NT2/D1 (cell line): Measurements from ENCODE around the gene OCRL.

ENCODE experiments used
- DNase-seq: peaks from one replicate; pipeline ENCODE4 v3.0.0-alpha.2; 2011; ENCODE audit warnings: low read depth, low spot score
- H3K27me3 ChIP-seq: 2 replicates; pipeline ENCODE4 v1.6.0; 2011; ENCODE audit warnings: mild to moderate bottlenecking; ENCODE audit not compliant: insufficient read length, insufficient read depth
- H3K36me3 ChIP-seq: 2 replicates; pipeline ENCODE4 v1.6.1; 2011; ENCODE audit warnings: mild to moderate bottlenecking, low read length, mixed read lengths; ENCODE audit not compliant: insufficient read depth, insufficient read length
- H3K4me1 ChIP-seq: 2 replicates; pipeline ENCODE4 v1.5.1; 2011; ENCODE audit not compliant: insufficient read depth, insufficient read length
- H3K4me3 ChIP-seq: 2 replicates; pipeline ENCODE4 v1.5.1; 2011; ENCODE audit warnings: low read depth; ENCODE audit not compliant: insufficient read length
- H3K9ac ChIP-seq: 2 replicates; pipeline ENCODE4 v1.6.0; 2011; ENCODE audit warnings: low read depth; ENCODE audit not compliant: insufficient read length
- H3K9me3 ChIP-seq: 2 replicates; pipeline ENCODE4 v1.5.1; 2011; ENCODE audit warnings: mild to moderate bottlenecking, low read length; ENCODE audit not compliant: insufficient read depth
- SUZ12 ChIP-seq: IDR thresholded peaks from 2 replicates; pipeline ENCODE4 v1.6.1; 2011; ENCODE audit not compliant: insufficient read length, insufficient read depth; ENCODE audit errors: extremely low read depth
- YY1 ChIP-seq: IDR thresholded peaks from 2 replicates; pipeline ENCODE4 v1.6.1; 2011; ENCODE audit not compliant: insufficient read length, insufficient read depth
- ZNF274 ChIP-seq: IDR thresholded peaks from 2 replicates; pipeline ENCODE4 v1.6.1; 2011; ENCODE audit warnings: mild to moderate bottlenecking, low read depth, low read length

Gene OCRL

DNA sequence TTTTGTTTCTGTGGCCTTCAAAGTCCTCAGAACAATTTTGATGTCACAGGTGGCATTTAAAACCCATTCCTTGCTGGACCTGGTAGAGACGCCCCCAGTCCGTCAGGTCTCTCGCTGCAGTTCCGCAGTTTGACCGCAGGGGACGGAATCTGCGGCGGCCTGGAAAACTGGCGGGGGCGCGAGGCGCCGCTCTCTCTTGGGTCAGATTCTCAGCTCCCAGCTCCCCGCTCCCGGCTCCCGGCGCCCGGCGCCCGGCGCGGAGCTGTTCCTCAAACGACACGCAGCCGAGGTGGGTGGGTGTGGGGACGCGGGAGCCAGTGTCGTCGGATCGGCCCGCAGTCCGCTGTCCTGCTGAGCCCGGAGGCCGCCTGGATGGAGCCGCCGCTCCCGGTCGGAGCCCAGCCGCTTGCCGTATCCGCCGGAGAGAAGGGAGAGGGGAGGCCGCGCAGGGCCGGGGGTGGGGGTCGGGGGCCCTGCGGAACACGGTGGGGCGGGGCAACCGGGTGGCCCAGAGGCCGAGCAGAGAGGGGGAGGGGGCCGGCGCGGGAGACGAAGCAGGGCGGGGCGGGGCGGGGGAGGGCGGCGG, at the start of gene OCRL:
TSS of gene OCRL (plus strand) at position 192 of the 586 bp plus-strand sequence. CDS start at position 373, 181 bp downstream.
- Histone ChIP-seq H3K9ac (peak within 1 kb of the TSS; percentile 61), H3K9me3 (no peaks in the 10 kb centered on the region), H3K27me3 (no peaks in the 10 kb centered on the region), H3K4me1 (no peaks in the 10 kb centered on the region), H3K36me3 (peaks cover under 1% of the 10 kb centered on the region), H3K4me3 (peak within 1 kb of the TSS; percentile 45)
- no peak for DNase-seq
- TF ChIP-seq SUZ12 = no peak
- TF ChIP-seq ZNF274 = no peak
- no peak for TF ChIP-seq YY1

DNA sequence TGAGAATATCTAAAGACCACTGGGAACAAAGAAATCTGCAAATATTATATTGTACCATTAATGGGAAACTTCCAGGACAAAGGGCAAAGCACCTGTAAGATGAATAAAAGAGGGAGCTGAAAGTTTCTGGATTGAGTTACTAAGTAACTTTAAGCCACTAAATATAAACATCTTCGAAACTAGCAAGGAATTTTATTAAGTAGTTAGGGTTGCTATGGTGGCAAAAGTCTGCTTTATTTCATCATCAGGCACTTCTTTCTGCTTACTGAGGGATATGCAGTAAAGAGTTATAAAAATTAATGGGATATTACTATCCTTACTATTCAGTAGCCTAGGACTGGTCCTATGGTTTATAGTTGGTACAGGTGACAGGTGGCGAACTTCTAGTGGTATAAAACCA, 49.7 kb upstream of the OCRL start:
- H3K9me3 ChIP-seq = no peaks in the 10 kb centered on the region
- no peaks in the 10 kb centered on the region for H3K27me3 ChIP-seq
- H3K9ac ChIP-seq = no peak overlapping the region
- H3K4me3 ChIP-seq = no peak overlapping the region
- H3K36me3 ChIP-seq = peaks cover 19% of the 10 kb centered on the region
- H3K4me1 ChIP-seq = no peaks in the 10 kb centered on the region
- TF ChIP-seq ZNF274 (no peak), YY1 (no peak), SUZ12 (no peak)
- DNase-seq = no peak

- Histone ChIP-seq H3K9ac (no peak overlapping the region), H3K27me3 (no peaks in the 10 kb centered on the region), H3K4me3 (no peak overlapping the region), H3K4me1 (no peaks in the 10 kb centered on the region), H3K36me3 (peaks cover 22% of the 10 kb centered on the region), H3K9me3 (no peaks in the 10 kb centered on the region)
- DNase-seq = no peak
- TF ChIP-seq SUZ12 (no peak), YY1 (no peak), ZNF274 (no peak)
Measured at GRCh38 chrX:129493643-129494042, 46.4 kb upstream of the OCRL start.

DNA sequence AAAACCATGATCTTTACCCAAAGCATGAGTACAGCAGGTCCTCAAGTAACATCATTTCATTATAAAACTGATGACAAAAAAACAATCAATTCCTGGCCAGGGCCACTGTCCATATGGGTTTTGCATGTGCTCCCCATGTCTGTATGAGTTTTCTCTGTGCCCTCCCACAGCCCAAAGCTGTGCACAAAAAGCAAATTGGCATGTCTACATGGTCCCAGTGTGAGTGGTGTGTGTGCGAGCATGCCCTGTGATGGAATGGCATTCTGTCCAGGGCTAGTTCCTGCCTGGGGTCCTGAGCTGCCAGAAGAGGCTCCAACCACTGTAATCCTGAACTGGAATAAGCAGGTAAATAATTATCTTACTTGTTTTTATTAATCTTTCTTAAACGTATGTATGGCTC, 45.2 kb upstream of the OCRL start:
- Histone ChIP-seq H3K4me1 (no peaks in the 10 kb centered on the region), H3K27me3 (no peaks in the 10 kb centered on the region), H3K36me3 (peaks cover 21% of the 10 kb centered on the region), H3K9ac (no peak overlapping the region), H3K9me3 (no peaks in the 10 kb centered on the region), H3K4me3 (no peak overlapping the region)
- DNase-seq = no peak
- TF ChIP-seq ZNF274 = no peak
- TF ChIP-seq YY1 = no peak
- no peak for TF ChIP-seq SUZ12

DNA sequence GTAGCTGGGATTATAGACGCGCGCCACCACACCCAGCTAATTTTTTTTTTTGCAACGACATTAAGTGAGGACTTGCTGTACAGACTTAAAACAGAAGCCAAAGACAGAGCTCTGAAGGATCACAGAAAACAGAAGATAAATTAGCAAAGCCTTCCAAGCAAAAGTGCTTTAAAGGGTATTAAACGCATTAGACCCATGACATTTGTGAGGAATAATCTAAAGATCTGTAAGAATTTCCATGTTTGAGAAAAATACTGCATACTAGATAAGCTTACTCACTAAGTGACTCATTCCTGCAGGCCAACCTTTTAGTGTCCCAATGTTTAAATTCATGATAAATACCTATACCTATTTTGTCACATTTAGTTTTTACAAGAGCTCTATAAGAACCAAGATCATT, 44.2 kb upstream of the OCRL start:
- DNase-seq = no peak
- Histone ChIP-seq H3K4me3 (no peak overlapping the region), H3K4me1 (no peaks in the 10 kb centered on the region), H3K9ac (no peak overlapping the region), H3K36me3 (peaks cover 20% of the 10 kb centered on the region), H3K9me3 (no peaks in the 10 kb centered on the region), H3K27me3 (no peaks in the 10 kb centered on the region)
- TF ChIP-seq YY1 (no peak), SUZ12 (no peak), ZNF274 (no peak)

GRCh38 chrX:129496625-129497024, 43.4 kb upstream of the OCRL start:
- Histone ChIP-seq H3K27me3 (no peaks in the 10 kb centered on the region), H3K4me3 (no peak overlapping the region), H3K4me1 (no peaks in the 10 kb centered on the region), H3K36me3 (peaks cover 13% of the 10 kb centered on the region), H3K9me3 (no peaks in the 10 kb centered on the region), H3K9ac (no peak overlapping the region)
- DNase-seq = no peak
- TF ChIP-seq YY1 = no peak
- no peak for TF ChIP-seq SUZ12
- no peak for TF ChIP-seq ZNF274

- Histone ChIP-seq H3K27me3 (no peaks in the 10 kb centered on the region), H3K9me3 (no peaks in the 10 kb centered on the region), H3K4me3 (no peak overlapping the region), H3K4me1 (no peaks in the 10 kb centered on the region), H3K9ac (no peak overlapping the region), H3K36me3 (peaks cover 14% of the 10 kb centered on the region)
- TF ChIP-seq ZNF274 = no peak
- TF ChIP-seq SUZ12 = no peak
- TF ChIP-seq YY1 = no peak
- DNase-seq = no peak
Measured at GRCh38 chrX:129497146-129497843, 42.8 kb upstream of the OCRL start.
